Esophagus mucosa (tissue), 1 donor: ENCODE results near the gene FGFR2. TPM values are rescaled to one million over a fixed set of nuclear protein-coding genes. Genes with fewer than 3 reads are reported as not detected.
A peak's percentile ranks its signal among the peaks of the same experiment; 100 is the strongest.

Experiments
- ATAC-seq: fragments of 200-7000 bp; cut with Tn5 transposase; one replicate; pipeline ENCODE4 v1.9.1; 2020
- total RNA-seq: library from RNA; stranded (reverse); gene quantifications from one replicate; pipeline ENCODE4 v1.2.4, GENCODE V29; 2023
- donor health status: DM: yes; HTN: yes; CAD: no.

The FGFR2 gene
- total RNA-seq, 1 donor from 2014 or later: 27.4 TPM

GRCh38 chr10:121551210-121551885 lies 46.9 kb downstream of the FGFR2 start:
- ATAC-seq: no peak

GRCh38 chr10:121544301-121544869 lies 53.9 kb downstream of the FGFR2 start:
- ATAC-seq: no peak

GRCh38 chr10:121543545-121543944 lies 54.7 kb downstream of the FGFR2 start:
- no peak for ATAC-seq

- no peak for ATAC-seq
Measured at GRCh38 chr10:121541450-121542120, 56.7 kb downstream of the FGFR2 start.

GRCh38 chr10:121540732-121541395 lies 57.4 kb downstream of the FGFR2 start:
- no peak for ATAC-seq

GRCh38 chr10:121539786-121540185 lies 58.5 kb downstream of the FGFR2 start:
- ATAC-seq: no peak

- peak; percentile 94 for ATAC-seq
Measured at GRCh38 chr10:121536310-121536913, 61.8 kb downstream of the FGFR2 start.

GRCh38 chr10:121535381-121535780 lies 62.9 kb downstream of the FGFR2 start:
- no peak for ATAC-seq

- no peak for ATAC-seq
Measured at GRCh38 chr10:121532292-121532864, 65.9 kb downstream of the FGFR2 start.

- no peak for ATAC-seq
Measured at GRCh38 chr10:121531830-121532178, 66.4 kb downstream of the FGFR2 start.

GRCh38 chr10:121531076-121531829 lies 67.0 kb downstream of the FGFR2 start:
- ATAC-seq: no peak

GRCh38 chr10:121530481-121531075 lies 67.7 kb downstream of the FGFR2 start:
- ATAC-seq: no peak

GRCh38 chr10:121527690-121528089 lies 70.6 kb downstream of the FGFR2 start:
- no peak for ATAC-seq

- peak; percentile 19 for ATAC-seq
Measured at GRCh38 chr10:121526801-121527221, 71.4 kb downstream of the FGFR2 start.

- peak; percentile 80 for ATAC-seq
Measured at GRCh38 chr10:121526135-121526790, 72.0 kb downstream of the FGFR2 start.

GRCh38 chr10:121525251-121526134 lies 72.8 kb downstream of the FGFR2 start:
- peak; percentile 67 for ATAC-seq

GRCh38 chr10:121524157-121524817 lies 74.0 kb downstream of the FGFR2 start:
- no peak for ATAC-seq

GRCh38 chr10:121522831-121523230 lies 75.4 kb downstream of the FGFR2 start:
- ATAC-seq: no peak
